Measurements from ENCODE around the gene KRT7. TPM values are rescaled to one million over a fixed set of nuclear protein-coding genes. Genes with fewer than 3 reads are reported as not detected.

Gene KRT7
- 14.2 and 24.8 TPM in 2 replicates for total RNA-seq

GRCh38 chr12:52232674-52233461 is at the start of gene KRT7:
Gene KRT7 (plus strand): TSS chr12:52233243. CDS start chr12:52233297, 54 bp downstream.

GRCh38 chr12:52191841-52192791 is 40.9 kb upstream of the KRT7 start, which contains the start of gene KRT80:
Gene KRT80 (minus strand): TSS chr12:52192014. CDS start chr12:52191902, 112 bp downstream.

GRCh38 chr12:52274521-52275120 is 41.6 kb downstream of the KRT7 start, which contains the start of gene KRT86:
Gene KRT86 (plus strand): TSS chr12:52274645. CDS start chr12:52301917, 27,272 bp downstream.

GRCh38 chr12:52291267-52291935 is 58.4 kb downstream of the KRT7 start, which contains the start of gene KRT81:
Gene KRT81 (minus strand): TSS chr12:52291534. CDS start chr12:52291465, 69 bp downstream.

Other genes starting within 250 kb of the KRT7 start
- 0.65 TPM in 2 replicates for gene TAMALIN, start 226.3 kb upstream of the KRT7 start, total RNA-seq
- 6.1 and 25.6 TPM in 2 replicates for gene NR4A1, start 181.8 kb upstream of the KRT7 start, total RNA-seq
- gene ATG101, start 163.3 kb upstream of the KRT7 start, total RNA-seq: 37.5 and 45.2 TPM in 2 replicates
- 0.39 and 0.65 TPM in 2 replicates for gene SMIM41, start 153.5 kb upstream of the KRT7 start, total RNA-seq
- gene KRT80, start 41.2 kb upstream of the KRT7 start, total RNA-seq: 0.52 and 0.97 TPM in 2 replicates
- 0.54 and 2.0 TPM in 2 replicates for gene KRT86, start 41.4 kb downstream of the KRT7 start, total RNA-seq
- gene KRT81, start 58.3 kb downstream of the KRT7 start, total RNA-seq: 0.26 TPM in 1 of 2 replicates, not detected in the other
- not detected in 2 replicates for gene KRT83, start 88.2 kb downstream of the KRT7 start, total RNA-seq
- under 0.01 TPM in 1 of 2 replicates, not detected in the other for gene KRT85, start 134.2 kb downstream of the KRT7 start, total RNA-seq
- gene KRT84, start 152.4 kb downstream of the KRT7 start, total RNA-seq: not detected in 2 replicates
- gene KRT82, start 173.1 kb downstream of the KRT7 start, total RNA-seq: not detected in 2 replicates
- gene KRT75, start 201.1 kb downstream of the KRT7 start, total RNA-seq: 0.91 and 1.4 TPM in 2 replicates
- not detected in 2 replicates for gene KRT6B, start 218.9 kb downstream of the KRT7 start, total RNA-seq
- not detected in 2 replicates for gene KRT6C, start 240.6 kb downstream of the KRT7 start, total RNA-seq